GM10248 (cell line): ENCODE measurements around the gene MRPL55.
"Not testable (repeated sequence)": the region's sequence is repeated elsewhere in the genome, so short reads cannot be mapped to it uniquely, and the experiment has no call there.

Experiments used
- CTCF ChIA-PET: fragments of 300-600 bp; sonication (Branson Sonifier 250); formaldehyde crosslinking; extraction: SDS; loops from one replicate; lab custom pipeline; 2021; ENCODE audit warnings: antibody characterized with exemption; lab: Yijun Ruan, JAX
- POLR2A ChIA-PET: fragments of 350-650 bp; sonication (Branson Sonifier 250); formaldehyde crosslinking; extraction: SDS; loops from one replicate; lab custom pipeline; 2020; ENCODE audit warnings: antibody characterized with exemption; lab: Yijun Ruan, JAX
- DNase-seq: peaks from one replicate; pipeline ENCODE4 v3.0.0; 2012; ENCODE audit errors: extremely low spot score
- CTCF ChIP-seq: IDR thresholded peaks from 2 replicates; pipeline ENCODE4 v1.5.1; 2012; ENCODE audit warnings: mild to moderate bottlenecking, low read depth; ENCODE audit errors: extremely low read depth, missing control alignments, control extremely low read depth

Gene MRPL55

GRCh38 chr1:228117335-228117734 is 8.2 kb upstream of the MRPL55 start:
- DNase-seq, result no peak
- TF ChIP-seq CTCF, result no peak
- ChIA-PET CTCF (interaction anchor here (1.3 kb wide), 1 partner anchor 13 kb away, joined by 4 read pairs; no protein-coding TSS in a partner anchor), POLR2A (no interaction called here)

- POLR2A ChIA-PET, result no interaction called here
- CTCF ChIA-PET, result interaction anchor here (2.2 kb wide), 1 partner anchor 16 kb away, joined by 8 read pairs; no protein-coding TSS in a partner anchor
- no peak for DNase-seq
- no peak for TF ChIP-seq CTCF
These were observed 5.7 kb upstream of the MRPL55 start for GRCh38 chr1:228114827-228115226.

GRCh38 chr1:228112617-228113016 is 3.5 kb upstream of the MRPL55 start:
- ChIA-PET CTCF (interaction anchor here (0.7 to 2.2 kb wide), 5 partner anchors 18 to 54 kb away, joined by 3 to 6 read pairs (median 6); no protein-coding TSS in a partner anchor), POLR2A (no interaction called here)
- TF ChIP-seq CTCF, result no peak
- DNase-seq, result no peak

GRCh38 chr1:228112167-228112566 is 3.1 kb upstream of the MRPL55 start:
- no peak for TF ChIP-seq CTCF
- ChIA-PET POLR2A (no interaction called here), CTCF (interaction anchor here (0.7 to 2.2 kb wide), 5 partner anchors 18 to 54 kb away, joined by 3 to 6 read pairs (median 6); no protein-coding TSS in a partner anchor)
- no peak for DNase-seq

- POLR2A ChIA-PET, DNase-seq: not testable (repeated sequence)
- CTCF ChIA-PET, result interaction anchor here (1.6 to 2.8 kb wide), 2 partner anchors 19 to 20 kb away, joined by 6 to 18 read pairs; no protein-coding TSS in a partner anchor
These were observed 2.2 kb upstream of the MRPL55 start for GRCh38 chr1:228111315-228111714.

GRCh38 chr1:228110556-228110955 is 1.5 kb upstream of the MRPL55 start:
- ChIA-PET POLR2A (no interaction called here), CTCF (interaction anchor here (1.0 to 2.8 kb wide), 4 partner anchors 13 to 62 kb away, joined by 3 to 18 read pairs (median 7); partner anchors contain the start of gene IBA57)
- no peak for TF ChIP-seq CTCF
- no peak for DNase-seq

GRCh38 chr1:228109962-228110488 is 926 bp upstream of the MRPL55 start:
- ChIA-PET POLR2A (interaction anchor here (0.9 kb wide), 1 partner anchor 21 kb away, joined by 3 read pairs; no protein-coding TSS in a partner anchor), CTCF (interaction anchor here (1.0 to 2.8 kb wide), 6 partner anchors 12 to 1446 kb away, joined by 3 to 18 read pairs (median 3); partner anchors contain the start of gene IBA57)
- no peak for TF ChIP-seq CTCF
- DNase-seq, result peak; percentile 10
